HCT116 (cell line): ENCODE measurements around the gene GABRE. TPM values are rescaled to one million over a fixed set of nuclear protein-coding genes. Genes with fewer than 3 reads are reported as not detected.

Experiments
- ATAC-seq: fragments of 200-7000 bp; cut with Tn5 transposase; 2 replicates; pipeline ENCODE4 v1.9.1; 2020; ENCODE audit warnings: mild to moderate bottlenecking, moderate library complexity
- BruUV-seq: library from RNA; stranded (reverse); fragments of 400-500 nt; replicated peaks from 2 replicates; lab custom pipeline; 2021; lab: Mats Ljungman, UMichigan
- CTCF ChIA-PET: fragments of 300-600 bp; sonication (Branson Sonifier 250); formaldehyde crosslinking; loops from one replicate; lab custom pipeline; 2021; ENCODE audit warnings: antibody characterized with exemption; lab: Charles Lee
- POLR2A ChIA-PET: fragments of 300-600, 350-600 bp; sonication (Branson Sonifier 250); formaldehyde crosslinking; loops from one replicate; lab custom pipeline; 2021; ENCODE audit warnings: antibody characterized with exemption; lab: Charles Lee
- RAD21 ChIA-PET, 2 experiments: fragments of 300-600 bp; sonication (Branson Sonifier 250); formaldehyde crosslinking; loops; one replicate each; lab custom pipeline; 2023; ENCODE audit warnings: low total read pairs in 2 of 2; ENCODE audit not compliant: uncharacterized antibody in 2 of 2, unreplicated experiment in 2 of 2, low non-redundant PET in 1 of 2; lab: Charles Lee
- DNase-seq: peaks from one replicate; pipeline ENCODE4 v3.0.0-alpha.2; 2010; ENCODE audit warnings: low read depth, low spot score
- H2AFZ ChIP-seq: fragments of 200-600 bp; shearing (Covaris generic), sonication (generic); 2 replicates; pipeline ENCODE4 v1.6.1; 2017; ENCODE audit warnings: low read depth, mixed run types, mixed read lengths, antibody characterized with exemption, low read length; ENCODE audit not compliant: poor library complexity, severe bottlenecking
- H3K27ac ChIP-seq: 2 replicates; pipeline ENCODE4 v1.5.1; 2012; ENCODE audit warnings: low read depth, low read length
- H3K27me3 ChIP-seq: fragments of 200-600 bp; sonication (generic); 2 replicates; pipeline ENCODE4 v1.6.1; 2016; ENCODE audit warnings: mixed run types, low read length, mixed read lengths; ENCODE audit not compliant: insufficient read depth
- H3K36me3 ChIP-seq, 2 experiments: fragments of 200-500 bp in 1 of 2; fragments of 200-600 bp in 1 of 2; sonication (Bioruptor generic) in 1 of 2; sonication (generic) in 1 of 2; 2 replicates each; pipeline versions ENCODE4 v1.5.1 to v1.6.1; 2014 to 2016; ENCODE audit warnings: low read length in 2 of 2, inconsistent platforms in 1 of 2, mixed read lengths in 1 of 2, mixed run types in 1 of 2; ENCODE audit not compliant: insufficient read depth in 2 of 2, control insufficient read depth in 1 of 2
- H3K4me1 ChIP-seq, 2 experiments: fragments of 200-600 bp in 1 of 2; sonication (generic) in 1 of 2; 2 replicates each; pipeline versions ENCODE4 v1.5.1 to v1.6.1; 2012 to 2017; ENCODE audit warnings: low read length in 2 of 2, inconsistent platforms in 1 of 2, mild to moderate bottlenecking in 1 of 2, mixed read lengths in 1 of 2, mixed run types in 1 of 2, moderate library complexity in 1 of 2; ENCODE audit not compliant: insufficient read depth in 2 of 2, control insufficient read depth in 1 of 2
- H3K4me2 ChIP-seq: fragments of 200-600 bp; sonication (generic); 2 replicates; pipeline ENCODE4 v1.6.1; 2017; ENCODE audit warnings: mixed run types, low read length, mixed read lengths
- H3K4me3 ChIP-seq, 2 experiments: fragments of 200-600 bp in 1 of 2; sonication (generic) in 1 of 2; replicated peaks in 1 of 2; 2 replicates each; pipeline ENCODE4 v1.5.1; 2011 to 2016; ENCODE audit warnings: low read length in 2 of 2, control low read depth in 1 of 2, low read depth in 1 of 2, mild to moderate bottlenecking in 1 of 2, mixed read lengths in 1 of 2, mixed run types in 1 of 2
- H3K79me2 ChIP-seq: fragments of 200-600 bp; sonication (generic); 2 replicates; pipeline ENCODE4 v1.6.1; 2017; ENCODE audit warnings: mild to moderate bottlenecking, mixed run types, low read length, moderate library complexity, mixed read lengths; ENCODE audit not compliant: insufficient read depth
- H3K9ac ChIP-seq: fragments of 200-600 bp; sonication (generic); 2 replicates; pipeline ENCODE4 v1.6.1; 2016; ENCODE audit warnings: low read length, mixed read lengths
- H3K9me2 ChIP-seq: fragments of 200-600 bp; sonication (generic), shearing (Covaris generic); 2 replicates; pipeline ENCODE4 v1.6.1; 2017; ENCODE audit warnings: mixed run types, mild to moderate bottlenecking, moderate library complexity; ENCODE audit not compliant: insufficient read depth
- H3K9me3 ChIP-seq, 2 experiments: fragments of 200-500 bp in 1 of 2; fragments of 200-600 bp in 1 of 2; sonication (Bioruptor generic) in 1 of 2; sonication (generic) in 1 of 2; 2 replicates each; pipeline ENCODE4 v1.6.1; 2014 to 2017; ENCODE audit warnings: low read length in 2 of 2, mixed read lengths in 2 of 2, inconsistent platforms in 1 of 2, low read depth in 1 of 2, mild to moderate bottlenecking in 1 of 2, mixed run types in 1 of 2, moderate library complexity in 1 of 2; ENCODE audit not compliant: control insufficient read depth in 1 of 2, insufficient read depth in 1 of 2
- H4K20me1 ChIP-seq: fragments of 200-600 bp; sonication (generic), shearing (Covaris generic); 2 replicates; pipeline ENCODE4 v1.6.1; 2017; ENCODE audit warnings: mixed run types, mild to moderate bottlenecking, moderate library complexity; ENCODE audit not compliant: insufficient read depth
- ATF3 ChIP-seq: IDR thresholded peaks from 2 replicates; pipeline ENCODE4 v1.6.1; 2012
- CEBPB ChIP-seq: IDR thresholded peaks from 2 replicates; pipeline ENCODE4 v1.6.1; 2012; ENCODE audit warnings: low read depth
- EGR1 ChIP-seq: IDR thresholded peaks from 2 replicates; pipeline ENCODE4 v1.6.1; 2012; ENCODE audit warnings: low read depth
- ELF1 ChIP-seq: IDR thresholded peaks from 2 replicates; pipeline ENCODE4 v1.6.1; 2012; ENCODE audit warnings: low read depth, borderline replicate concordance
- EZH2 ChIP-seq: fragments of 200-600 bp; sonication (generic); IDR thresholded peaks from 2 replicates; pipeline ENCODE4 v1.6.1; 2017; ENCODE audit warnings: antibody characterized with exemption, mixed run types
- FOSL1 ChIP-seq: IDR thresholded peaks from 2 replicates; pipeline ENCODE4 v1.6.1; 2012; ENCODE audit warnings: low read depth
- MAX ChIP-seq: IDR thresholded peaks from 2 replicates; pipeline ENCODE4 v1.6.1; 2012
- POLR2A ChIP-seq: IDR thresholded peaks from 2 replicates; pipeline ENCODE4 v1.7.0; 2011; ENCODE audit warnings: borderline replicate concordance; ENCODE audit not compliant: insufficient read depth, insufficient read length; ENCODE audit errors: extremely low read depth
- POLR2AphosphoS5 ChIP-seq: IDR thresholded peaks from 2 replicates; pipeline ENCODE4 v1.6.1; 2011; ENCODE audit warnings: mild to moderate bottlenecking, low read depth, low read length, moderate library complexity
- RAD21 ChIP-seq: IDR thresholded peaks from 2 replicates; pipeline ENCODE4 v1.6.1; 2012; ENCODE audit warnings: low read depth, mild to moderate bottlenecking
- SP1 ChIP-seq: IDR thresholded peaks from 2 replicates; pipeline ENCODE4 v1.6.1; 2012; ENCODE audit warnings: low read depth
- SRF ChIP-seq: IDR thresholded peaks from 2 replicates; pipeline ENCODE4 v1.6.1; 2012; ENCODE audit warnings: low read depth
- TCF7L2 ChIP-seq: IDR thresholded peaks from 2 replicates; pipeline ENCODE4 v1.7.0; 2011; ENCODE audit warnings: borderline replicate concordance, inconsistent platforms; ENCODE audit not compliant: insufficient read depth, insufficient read length; ENCODE audit errors: extremely low read depth
- YY1 ChIP-seq: IDR thresholded peaks from 2 replicates; pipeline ENCODE4 v1.6.1; 2011; ENCODE audit warnings: low read length, low read depth, moderate library complexity, mild to moderate bottlenecking; ENCODE audit not compliant: insufficient replicate concordance; ENCODE audit errors: extremely low read depth
- ZBTB33 ChIP-seq: IDR thresholded peaks from 2 replicates; pipeline ENCODE4 v1.6.1; 2011; ENCODE audit warnings: mild to moderate bottlenecking, low read length, moderate library complexity; ENCODE audit not compliant: insufficient replicate concordance; ENCODE audit errors: extremely low read depth
- ZFX ChIP-seq: fragments of 450-650 bp; IDR thresholded peaks from 2 replicates; pipeline ENCODE4 v1.6.1; 2017
- ZNF274 ChIP-seq: fragments of 200-500 bp; sonication (Bioruptor generic); IDR thresholded peaks from 2 replicates; pipeline ENCODE4 v1.6.1; 2014; ENCODE audit warnings: mild to moderate bottlenecking, low read depth, low read length, inconsistent platforms
- intact Hi-C: fragments of 100-400 bp; cut with micrococcal nuclease; formaldehyde crosslinking; loops from 2 replicates; pipeline ENCODE4 v1.10.0; 2022
- total RNA-seq: library from RNA; stranded (reverse); gene quantifications from one replicate; pipeline ENCODE4 v1.2.1, GENCODE V29; 2021; ENCODE audit not compliant: unreplicated experiment
- TF ChIP-seq, protein P1 (sequence below): IDR thresholded peaks from 2 replicates; pipeline ENCODE4 v1.6.1; 2012; ENCODE audit warnings: low read depth

GABRE gene
- total RNA-seq, 1 experiment from 2014 or later = 3.9 TPM

DNA sequence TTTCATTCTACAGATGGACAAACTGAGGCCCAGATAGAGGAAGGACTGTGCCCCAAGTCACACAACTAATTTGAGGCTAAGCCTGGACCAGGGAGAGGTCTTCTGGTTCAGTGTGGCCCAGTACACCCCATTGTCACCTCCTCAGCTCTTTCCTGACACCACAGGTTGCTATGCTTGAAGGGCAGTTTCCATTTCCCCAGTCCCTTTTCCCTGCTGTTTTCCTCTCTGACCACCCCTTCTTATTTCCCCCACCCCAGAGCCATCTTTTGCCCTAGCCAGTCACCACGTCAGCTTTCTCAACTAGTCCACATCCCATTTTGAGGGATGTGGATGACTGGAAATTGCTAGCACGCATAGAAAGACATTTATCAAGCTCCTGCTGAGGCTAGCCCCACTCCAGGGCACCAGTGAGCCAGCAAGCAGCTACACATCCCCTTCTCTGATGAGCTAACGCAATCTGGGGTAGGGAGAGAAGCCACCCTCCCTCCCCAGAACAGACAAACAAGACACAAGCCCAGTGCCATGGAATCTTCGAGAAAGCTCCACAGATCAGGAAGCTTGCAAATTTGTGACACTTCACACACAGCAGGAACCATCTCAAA is 1.3 kb downstream of the GABRE start:
- intact Hi-C loops = no loop called here
- H3K27me3 ChIP-seq = no peaks in the 10 kb centered on the region; the same call in 1 of the 2 replicates
- ChIA-PET POLR2A (interaction anchor here (2.2 kb wide), 1 partner anchor 11 kb away, joined by 7 read pairs; no protein-coding TSS in a partner anchor), RAD21 (no interaction called here)
- no peaks in the 10 kb centered on the region for H3K9me2 ChIP-seq
- peak overlapping the region; percentile 77 for H3K4me2 ChIP-seq
- no peak overlapping the region for H2AFZ ChIP-seq
- H3K36me3 ChIP-seq = no peaks in the 10 kb centered on the region
- H3K9me3 ChIP-seq = no peaks in the 10 kb centered on the region
- H3K9ac ChIP-seq = no peak overlapping the region
- DNase-seq (no peak), ATAC-seq (no peak)
- H3K27ac ChIP-seq = no peak overlapping the region
- no TSS peak for BruUV-seq
- no peaks in the 10 kb centered on the region for H4K20me1 ChIP-seq
- H3K4me1 ChIP-seq = peaks cover 15 to 29% of the 10 kb centered on the region in 2 experiments; a peak in 3 of 4 replicates
- peak overlapping the region; percentile 38 to 57; a peak in 3 of 4 replicates for H3K4me3 ChIP-seq
- no peak for TF ChIP-seq EZH2
- no peak for TF ChIP-seq ELF1
- no peak for TF ChIP-seq TCF7L2
- no peak for TF ChIP-seq ZNF274
- no peak for TF ChIP-seq ZBTB33
- no peak for TF ChIP-seq YY1
- no peak for TF ChIP-seq POLR2A
- TF ChIP-seq SRF = no peak
- no peak for TF ChIP-seq ZFX
- TF ChIP-seq MAX = no peak
- TF ChIP-seq FOSL1 = no peak
- no peak for TF ChIP-seq SP1
- no peak for TF ChIP-seq CEBPB
- TF ChIP-seq POLR2AphosphoS5 = no peak
- no peak for TF ChIP-seq EGR1
- no peak for TF ChIP-seq RAD21
- no peak for TF ChIP-seq ATF3
- TF ChIP-seq, protein P1, sequence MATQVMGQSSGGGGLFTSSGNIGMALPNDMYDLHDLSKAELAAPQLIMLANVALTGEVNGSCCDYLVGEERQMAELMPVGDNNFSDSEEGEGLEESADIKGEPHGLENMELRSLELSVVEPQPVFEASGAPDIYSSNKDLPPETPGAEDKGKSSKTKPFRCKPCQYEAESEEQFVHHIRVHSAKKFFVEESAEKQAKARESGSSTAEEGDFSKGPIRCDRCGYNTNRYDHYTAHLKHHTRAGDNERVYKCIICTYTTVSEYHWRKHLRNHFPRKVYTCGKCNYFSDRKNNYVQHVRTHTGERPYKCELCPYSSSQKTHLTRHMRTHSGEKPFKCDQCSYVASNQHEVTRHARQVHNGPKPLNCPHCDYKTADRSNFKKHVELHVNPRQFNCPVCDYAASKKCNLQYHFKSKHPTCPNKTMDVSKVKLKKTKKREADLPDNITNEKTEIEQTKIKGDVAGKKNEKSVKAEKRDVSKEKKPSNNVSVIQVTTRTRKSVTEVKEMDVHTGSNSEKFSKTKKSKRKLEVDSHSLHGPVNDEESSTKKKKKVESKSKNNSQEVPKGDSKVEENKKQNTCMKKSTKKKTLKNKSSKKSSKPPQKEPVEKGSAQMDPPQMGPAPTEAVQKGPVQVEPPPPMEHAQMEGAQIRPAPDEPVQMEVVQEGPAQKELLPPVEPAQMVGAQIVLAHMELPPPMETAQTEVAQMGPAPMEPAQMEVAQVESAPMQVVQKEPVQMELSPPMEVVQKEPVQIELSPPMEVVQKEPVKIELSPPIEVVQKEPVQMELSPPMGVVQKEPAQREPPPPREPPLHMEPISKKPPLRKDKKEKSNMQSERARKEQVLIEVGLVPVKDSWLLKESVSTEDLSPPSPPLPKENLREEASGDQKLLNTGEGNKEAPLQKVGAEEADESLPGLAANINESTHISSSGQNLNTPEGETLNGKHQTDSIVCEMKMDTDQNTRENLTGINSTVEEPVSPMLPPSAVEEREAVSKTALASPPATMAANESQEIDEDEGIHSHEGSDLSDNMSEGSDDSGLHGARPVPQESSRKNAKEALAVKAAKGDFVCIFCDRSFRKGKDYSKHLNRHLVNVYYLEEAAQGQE = no peak
- TF ChIP-seq, all 23 proteins: peak for 0
- no peaks in the 10 kb centered on the region for H3K79me2 ChIP-seq
- CTCF ChIA-PET = no interaction called here
